H1 (cell line): ENCODE results near the gene XDH. TPM values are rescaled to one million over a fixed set of nuclear protein-coding genes. Genes with fewer than 3 reads are reported as not detected.

Experiments used
- CREB1 ChIP-seq: IDR thresholded peaks from 2 replicates; pipeline ENCODE4 v1.6.1; 2012; ENCODE audit warnings: inconsistent platforms
- KDM5A ChIP-seq: fragments of 200-600 bp; IDR thresholded peaks from 2 replicates; pipeline ENCODE4 v1.7.1; 2012; ENCODE audit warnings: mild to moderate bottlenecking, low read length, inconsistent platforms, mixed read lengths
- polyA plus RNA-seq, 7 experiments: library from polyadenylated mRNA; depleted of rRNA in 3 of 7; stranded (reverse) in 5 of 7; unstranded in 2 of 7; fragments of >200 nt in 5 of 7; fragments of 200-250 nt in 2 of 7; gene quantifications; 1 replicate in 5 of 7; 2 replicates in 1 of 7; 4 replicates in 1 of 7; pipeline versions ENCODE4 v1.2.1 to v1.2.3, GENCODE V29; 2011 to 2013; ENCODE audit warnings: missing spikeins in 2 of 7, mixed read lengths in 2 of 7
- total RNA-seq: library from RNA; stranded (reverse); fragmentation: NEBNext Ultra II Directional; extraction: Animal tissue kit (Norgen Biotek cat#: 25700); gene quantifications from 2 replicates; pipeline ENCODE4 v1.2.1, GENCODE V29; 2021

Gene XDH
- total and polyA plus RNA-seq, 2 of the 8 experiments (the other 6 are each of a cell fraction or from before 2014, with no cell fraction given) = 0.68 to 1.2 TPM

DNA sequence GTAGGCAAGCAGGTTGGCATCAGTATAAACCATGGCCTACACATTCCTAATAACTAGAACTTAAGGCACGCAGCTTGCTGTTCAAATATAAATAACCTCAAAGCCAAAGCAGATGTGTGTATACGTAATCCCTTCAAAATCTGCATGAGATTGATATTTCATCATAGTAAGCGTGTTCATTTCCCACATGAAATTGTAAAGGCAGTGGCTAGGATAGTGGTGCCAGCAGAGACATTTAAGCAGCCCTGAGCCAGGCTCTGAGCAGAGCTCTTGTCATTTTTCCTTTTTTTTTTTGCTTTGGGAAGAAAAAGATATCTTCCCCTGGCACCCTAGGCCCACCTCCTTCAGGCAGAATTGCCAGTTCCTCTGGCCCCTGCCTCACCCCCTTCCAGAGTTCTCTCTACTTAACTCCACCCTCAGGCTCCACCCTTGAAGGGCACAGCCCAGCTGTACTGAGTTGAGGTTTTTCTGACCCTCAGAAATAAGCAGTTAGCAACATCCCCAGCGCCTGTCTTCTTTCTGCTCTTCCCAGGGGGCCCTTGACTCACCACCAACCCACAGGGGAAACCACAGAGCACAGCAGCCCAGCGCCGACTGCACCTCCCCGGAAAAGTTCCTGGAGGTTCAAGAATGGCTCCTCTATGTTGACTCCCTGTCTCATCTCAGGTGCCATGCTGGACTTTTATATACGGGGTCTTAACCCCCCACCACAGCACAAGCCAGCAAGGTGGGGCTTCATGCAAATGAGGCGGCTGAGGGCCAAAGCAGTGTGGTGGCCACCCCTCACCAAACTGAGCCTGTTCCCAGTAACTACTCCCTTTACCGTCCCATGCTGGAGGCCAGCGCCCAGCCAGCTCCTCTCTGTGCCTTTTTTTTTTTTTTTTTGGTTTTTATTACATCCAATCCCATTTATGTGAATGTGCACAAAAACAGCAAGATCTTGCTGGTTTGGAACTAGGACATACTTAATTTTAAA, 95.9 kb downstream of the XDH start (continued):
- TF ChIP-seq KDM5A = no peak
- no peak for TF ChIP-seq CREB1
